Endothelial cell of umbilical vein (primary cell): ENCODE data around the gene STUM. TPM values are rescaled to one million over a fixed set of nuclear protein-coding genes. Genes with fewer than 3 reads are reported as not detected.

ENCODE experiments used
- BruUV-seq: library from RNA; stranded (reverse); fragments of 400-500 nt; replicated peaks from 2 replicates; lab custom pipeline; 2021; lab: Mats Ljungman, UMichigan
- CTCF ChIA-PET: fragments of 300-600, 350-600 bp; sonication (Branson Sonifier 250); formaldehyde crosslinking; loops from one replicate; lab custom pipeline; 2021; ENCODE audit warnings: antibody characterized with exemption, inconsistent platforms; lab: Charles Lee
- POLR2A ChIA-PET: fragments of 300-600, 350-600 bp; sonication (Branson Sonifier 250); formaldehyde crosslinking; loops from one replicate; lab custom pipeline; 2021; ENCODE audit warnings: antibody characterized with exemption, inconsistent platforms; lab: Charles Lee
- DNase-seq: peaks from one replicate; pipeline ENCODE4 v3.0.0-alpha.2; 2011; ENCODE audit warnings: low read depth, low spot score
- FAIRE-seq: peaks from 2 replicates; lab custom pipeline; 2011; peaks lifted over from hg19 to GRCh38; lab: Jason Lieb, UNC
- H2AFZ ChIP-seq: 2 replicates; pipeline ENCODE4 v1.6.0; 2012; ENCODE audit warnings: low read depth, low read length, control low read depth, inconsistent platforms
- H3K27ac ChIP-seq: 2 replicates; pipeline ENCODE4 v1.5.1; 2011; ENCODE audit warnings: low read depth, mild to moderate bottlenecking, control low read depth, low read length, moderate library complexity; ENCODE audit not compliant: insufficient read depth
- H3K27me3 ChIP-seq, 2 experiments: 2 replicates each; pipeline versions ENCODE4 v1.6.0 to v1.6.1; 2011; ENCODE audit warnings: low read length in 2 of 2, mixed read lengths in 1 of 2; ENCODE audit not compliant: control insufficient read depth in 2 of 2, insufficient read depth in 2 of 2
- H3K36me3 ChIP-seq, 2 experiments: 2 replicates in 1 of 2; 3 replicates in 1 of 2; pipeline ENCODE4 v1.5.1; 2011; ENCODE audit warnings: low read length in 2 of 2, mild to moderate bottlenecking in 1 of 2, moderate library complexity in 1 of 2; ENCODE audit not compliant: control insufficient read depth in 2 of 2, insufficient read depth in 2 of 2; ENCODE audit errors: extremely low read depth in 1 of 2
- H3K4me1 ChIP-seq: 3 replicates; pipeline ENCODE4 v1.5.1; 2011; ENCODE audit warnings: mild to moderate bottlenecking, low read length; ENCODE audit not compliant: control insufficient read depth, insufficient read depth; ENCODE audit errors: extremely low read depth
- H3K4me2 ChIP-seq: 2 replicates; pipeline ENCODE4 v1.6.1; 2011; ENCODE audit warnings: low read length, control low read depth, mixed read lengths; ENCODE audit not compliant: insufficient read depth
- H3K4me3 ChIP-seq, 3 experiments: fragments of 200-600 bp in 1 of 3; sonication (generic), shearing (Covaris generic) in 1 of 3; replicated peaks in 1 of 3; 2 replicates each; pipeline ENCODE4 v1.5.1; 2011 to 2016; ENCODE audit warnings: control low read depth in 3 of 3, low read length in 3 of 3, mild to moderate bottlenecking in 2 of 3, inconsistent platforms in 1 of 3, low read depth in 1 of 3, moderate library complexity in 1 of 3; ENCODE audit not compliant: insufficient read depth in 1 of 3
- H3K79me2 ChIP-seq: 2 replicates; pipeline ENCODE4 v1.6.0; 2012; ENCODE audit warnings: low read length, inconsistent platforms; ENCODE audit not compliant: control insufficient read depth, insufficient read depth
- H3K9ac ChIP-seq: replicated peaks from 2 replicates; pipeline ENCODE3; 2011; ENCODE audit warnings: low read length, control low read depth; ENCODE audit not compliant: insufficient read depth; ENCODE audit errors: extremely low read depth
- H3K9me1 ChIP-seq: replicated peaks from 3 replicates; pipeline ENCODE4 v1.6.0; 2011; ENCODE audit warnings: mild to moderate bottlenecking, low read length; ENCODE audit not compliant: control insufficient read depth, insufficient read depth; ENCODE audit errors: extremely low read depth
- H3K9me3 ChIP-seq: replicated peaks from 2 replicates; pipeline ENCODE4 v1.5.1; 2012; ENCODE audit warnings: low read length, inconsistent platforms; ENCODE audit not compliant: control insufficient read depth, insufficient read depth
- H4K20me1 ChIP-seq: replicated peaks from 2 replicates; pipeline ENCODE3; 2011; ENCODE audit warnings: mild to moderate bottlenecking, low read length; ENCODE audit not compliant: control insufficient read depth, insufficient read depth; ENCODE audit errors: extremely low read depth
- EZH2 ChIP-seq: IDR thresholded peaks from 2 replicates; pipeline ENCODE4 v1.6.1; 2012; ENCODE audit warnings: borderline replicate concordance, low read depth, mild to moderate bottlenecking, moderate library complexity, low read length, inconsistent platforms; ENCODE audit not compliant: severe bottlenecking
- FOS ChIP-seq: IDR thresholded peaks from 2 replicates; pipeline ENCODE4 v1.6.1; 2011; ENCODE audit warnings: mild to moderate bottlenecking, low read length, moderate library complexity, borderline replicate concordance; ENCODE audit not compliant: insufficient read depth
- GATA2 ChIP-seq: IDR thresholded peaks from 2 replicates; pipeline ENCODE4 v1.7.0; 2011; ENCODE audit warnings: low read depth, mild to moderate bottlenecking, moderate library complexity, mixed read lengths, low read length; ENCODE audit not compliant: insufficient read length, insufficient read depth
- JUN ChIP-seq: IDR thresholded peaks from 2 replicates; pipeline ENCODE4 v1.6.1; 2011; ENCODE audit warnings: borderline replicate concordance, low read depth; ENCODE audit not compliant: insufficient read length, insufficient read depth
- MYC ChIP-seq: IDR thresholded peaks from one replicate; pipeline ENCODE4 v1.6.1; 2011; ENCODE audit warnings: mild to moderate bottlenecking, low read depth, low read length
- POLR2A ChIP-seq: IDR thresholded peaks from 2 replicates; pipeline ENCODE4 v1.6.1; 2012; ENCODE audit warnings: low read depth, mild to moderate bottlenecking, control low read depth, low read length
- POLR2AphosphoS5 ChIP-seq: IDR thresholded peaks from 2 replicates; pipeline ENCODE4 v1.6.1; 2012; ENCODE audit warnings: low read depth, mild to moderate bottlenecking, control low read depth, low read length, moderate library complexity; ENCODE audit not compliant: insufficient read depth
- dilution Hi-C: fragments of 300-500 bp; cut with MboI; formaldehyde crosslinking; loops from one replicate; pipeline ENCODE4 v1.15.0; 2019; ENCODE audit warnings: low sequenced_read_pairs; ENCODE audit not compliant: extremely low pct_ligation_motif_present
- intact Hi-C: fragments of 100-400 bp; cut with micrococcal nuclease; formaldehyde crosslinking; loops from one replicate; pipeline ENCODE4 v1.10.0; 2022
- polyA plus RNA-seq, 4 experiments: library from polyadenylated mRNA; depleted of rRNA in 3 of 4; stranded (reverse) in 3 of 4; unstranded in 1 of 4; fragments of >200 nt; gene quantifications; 2 replicates each; pipeline versions ENCODE4 v1.2.1 to v1.2.3, GENCODE V29; 2011 to 2012; ENCODE audit warnings: missing spikeins in 1 of 4
- total RNA-seq: library from RNA; stranded (reverse); gene quantifications from 2 replicates; pipeline ENCODE4 v1.2.3, GENCODE V29; 2021
- TF ChIP-seq, protein P1 (sequence below): IDR thresholded peaks from 2 replicates; pipeline ENCODE4 v1.6.1; 2011; ENCODE audit not compliant: insufficient read depth, insufficient read length
- TF ChIP-seq, protein P2 (sequence below), 2 donors: IDR thresholded peaks; 1 replicate in 1 of 2; 2 replicates in 1 of 2; pipeline ENCODE4 v1.5.1; 2011; ENCODE audit warnings: low read length in 2 of 2, mild to moderate bottlenecking in 2 of 2, moderate library complexity in 2 of 2, control low read depth in 1 of 2, inconsistent platforms in 1 of 2, low read depth in 1 of 2; ENCODE audit not compliant: insufficient read depth in 1 of 2; ENCODE audit errors: extremely low read depth in 1 of 2

The STUM gene
- total and polyA plus RNA-seq, 2 donors (not counting 3 experiments of a cell fraction or from before 2014, with no cell fraction given), result not detected

DNA sequence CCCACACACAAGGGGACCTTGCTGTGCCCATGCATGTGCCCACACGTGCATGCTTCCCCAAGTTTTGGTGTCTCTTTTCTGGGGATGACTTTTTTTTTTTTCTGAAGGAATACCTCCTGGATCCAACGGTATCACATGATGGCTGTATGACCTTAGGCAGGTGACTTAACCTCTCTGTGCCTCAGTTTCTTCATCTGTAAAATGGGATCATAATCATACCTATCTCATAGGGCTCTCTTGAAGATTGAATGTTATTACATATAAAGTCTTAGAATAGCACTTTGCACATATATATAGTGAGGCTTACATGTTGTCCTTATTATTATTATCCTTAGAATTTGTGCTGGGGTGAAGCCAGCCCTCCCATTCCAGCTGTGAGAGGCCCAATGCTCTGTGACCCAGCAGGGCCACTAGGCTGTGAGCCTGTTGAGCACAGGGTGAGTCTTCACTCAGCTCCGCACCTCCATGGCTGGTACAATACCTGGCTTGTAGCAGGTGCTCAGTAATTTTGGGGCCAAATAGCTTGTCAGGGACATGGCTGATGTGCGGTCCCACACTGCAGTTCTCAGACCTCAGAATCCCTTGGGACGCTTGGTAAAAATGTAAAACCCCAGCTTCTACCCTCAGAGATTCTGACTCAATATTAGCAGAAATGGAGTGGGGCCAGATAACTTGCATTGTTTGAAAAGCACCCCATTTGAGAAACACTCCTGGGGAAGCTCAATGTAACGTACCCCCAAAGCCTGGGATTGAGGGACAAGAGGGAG, 20.6 kb downstream of the STUM start:
- Histone ChIP-seq H3K36me3 (no peaks in the 10 kb centered on the region), H3K27ac (no peak overlapping the region), H4K20me1 (no peaks in the 10 kb centered on the region), H2AFZ (no peak overlapping the region), H3K9ac (no peak overlapping the region), H3K4me1 (no peaks in the 10 kb centered on the region), H3K4me3 (no peak overlapping the region), H3K4me2 (no peak overlapping the region), H3K27me3 (peaks cover 3 to 5% of the 10 kb centered on the region in 2 experiments), H3K9me3 (no peaks in the 10 kb centered on the region), H3K79me2 (no peaks in the 10 kb centered on the region), H3K9me1 (no peaks in the 10 kb centered on the region)
- ChIA-PET CTCF (interaction anchor here (1.0 to 1.5 kb wide), 6 partner anchors 13 to 444 kb away, joined by 3 to 10 read pairs (median 4); partner anchors contain the start of gene STUM), POLR2A (no interaction called here)
- intact Hi-C loops, result no loop called here
- dilution Hi-C loops, result no loop called here
- TF ChIP-seq JUN (no peak), GATA2 (no peak), MYC (no peak), POLR2A (no peak), EZH2 (no peak), POLR2AphosphoS5 (no peak), FOS (no peak)
- TF ChIP-seq, protein P1, sequence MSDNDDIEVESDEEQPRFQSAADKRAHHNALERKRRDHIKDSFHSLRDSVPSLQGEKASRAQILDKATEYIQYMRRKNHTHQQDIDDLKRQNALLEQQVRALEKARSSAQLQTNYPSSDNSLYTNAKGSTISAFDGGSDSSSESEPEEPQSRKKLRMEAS, result no peak
- TF ChIP-seq, protein P2, sequence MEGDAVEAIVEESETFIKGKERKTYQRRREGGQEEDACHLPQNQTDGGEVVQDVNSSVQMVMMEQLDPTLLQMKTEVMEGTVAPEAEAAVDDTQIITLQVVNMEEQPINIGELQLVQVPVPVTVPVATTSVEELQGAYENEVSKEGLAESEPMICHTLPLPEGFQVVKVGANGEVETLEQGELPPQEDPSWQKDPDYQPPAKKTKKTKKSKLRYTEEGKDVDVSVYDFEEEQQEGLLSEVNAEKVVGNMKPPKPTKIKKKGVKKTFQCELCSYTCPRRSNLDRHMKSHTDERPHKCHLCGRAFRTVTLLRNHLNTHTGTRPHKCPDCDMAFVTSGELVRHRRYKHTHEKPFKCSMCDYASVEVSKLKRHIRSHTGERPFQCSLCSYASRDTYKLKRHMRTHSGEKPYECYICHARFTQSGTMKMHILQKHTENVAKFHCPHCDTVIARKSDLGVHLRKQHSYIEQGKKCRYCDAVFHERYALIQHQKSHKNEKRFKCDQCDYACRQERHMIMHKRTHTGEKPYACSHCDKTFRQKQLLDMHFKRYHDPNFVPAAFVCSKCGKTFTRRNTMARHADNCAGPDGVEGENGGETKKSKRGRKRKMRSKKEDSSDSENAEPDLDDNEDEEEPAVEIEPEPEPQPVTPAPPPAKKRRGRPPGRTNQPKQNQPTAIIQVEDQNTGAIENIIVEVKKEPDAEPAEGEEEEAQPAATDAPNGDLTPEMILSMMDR (IDR thresholded peaks at IDR 0.05; ENCODE audit: extremely low read depth in 1 of 2, insufficient read depth in 1 of 2, low read depth in 1 of 2, low read length in 2 of 2), result no peak
- FAIRE-seq, result no peak
- no TSS peak for BruUV-seq
- DNase-seq, result no peak
